Astrocyte of the cerebellum (primary cell): ENCODE results near the gene CELF4.

Experiments used
- DNase-seq: peaks from one replicate; pipeline ENCODE4 v3.0.0-alpha.2; 2011; ENCODE audit warnings: low read depth
- H3K4me3 ChIP-seq: 2 replicates; pipeline ENCODE4 v1.5.1; 2011; ENCODE audit warnings: mild to moderate bottlenecking, low read depth, low read length, moderate library complexity
- CTCF ChIP-seq: IDR thresholded peaks from 2 replicates; pipeline ENCODE4 v1.5.1; 2012; ENCODE audit warnings: low read length, low read depth, moderate library complexity, mild to moderate bottlenecking; ENCODE audit errors: missing control alignments
- in situ Hi-C: cut with HindIII; loops from 2 replicates; pipeline ENCODE4 v1.10.0; 2017; ENCODE audit warnings: low sequenced_read_pairs

CELF4 gene

GRCh38 chr18:37435996-37436395 is 129.6 kb downstream of the CELF4 start:
- no peak for DNase-seq
- no peak for TF ChIP-seq CTCF
- in situ Hi-C loops, result no loop called here
- no peak overlapping the region for H3K4me3 ChIP-seq

DNA sequence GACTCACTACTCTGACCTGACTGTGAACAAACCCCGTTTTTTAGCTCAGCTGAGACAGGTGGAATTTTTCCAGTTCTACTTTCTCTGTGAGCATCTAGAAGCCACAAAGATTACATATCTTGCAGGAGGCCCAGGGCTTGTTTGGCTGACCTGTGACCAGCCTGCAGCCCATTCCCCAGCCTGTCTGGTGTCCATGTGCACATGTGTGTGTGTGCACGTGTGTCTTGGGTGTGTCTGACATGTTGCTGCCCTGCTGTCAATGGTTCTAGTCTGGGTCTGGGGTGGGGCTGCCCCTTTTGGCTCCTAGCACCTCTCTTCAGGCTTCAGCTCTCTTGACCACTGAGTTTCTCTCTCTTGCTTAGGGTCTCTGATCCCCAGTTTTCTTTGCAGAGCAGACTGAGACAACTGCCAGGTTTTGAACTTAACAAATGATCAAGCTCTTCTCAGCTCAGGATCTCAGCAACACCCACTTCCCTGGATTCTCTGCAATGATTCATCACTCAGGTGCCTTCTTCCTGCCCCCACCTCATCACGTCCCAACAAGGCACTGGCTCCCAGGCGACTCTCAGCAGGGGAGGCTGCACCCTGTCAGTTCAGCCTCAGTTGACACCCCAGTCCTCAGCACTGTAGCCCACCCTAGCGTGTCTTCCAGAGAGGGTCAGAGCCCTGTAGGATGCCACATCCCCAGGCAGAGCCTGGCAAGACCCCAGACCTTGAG is 130.3 kb downstream of the CELF4 start:
- no peak for DNase-seq
- in situ Hi-C loops, result no loop called here
- no peak for TF ChIP-seq CTCF
- H3K4me3 ChIP-seq, result no peak overlapping the region

GRCh38 chr18:37434161-37434860 is 131.3 kb downstream of the CELF4 start:
- no peak overlapping the region for H3K4me3 ChIP-seq
- in situ Hi-C loops, result no loop called here
- no peak for DNase-seq
- TF ChIP-seq CTCF, result no peak

GRCh38 chr18:37432436-37433195 is 133.0 kb downstream of the CELF4 start:
- H3K4me3 ChIP-seq, result no peak overlapping the region
- in situ Hi-C loops, result no loop called here
- TF ChIP-seq CTCF, result no peak
- no peak for DNase-seq

DNA sequence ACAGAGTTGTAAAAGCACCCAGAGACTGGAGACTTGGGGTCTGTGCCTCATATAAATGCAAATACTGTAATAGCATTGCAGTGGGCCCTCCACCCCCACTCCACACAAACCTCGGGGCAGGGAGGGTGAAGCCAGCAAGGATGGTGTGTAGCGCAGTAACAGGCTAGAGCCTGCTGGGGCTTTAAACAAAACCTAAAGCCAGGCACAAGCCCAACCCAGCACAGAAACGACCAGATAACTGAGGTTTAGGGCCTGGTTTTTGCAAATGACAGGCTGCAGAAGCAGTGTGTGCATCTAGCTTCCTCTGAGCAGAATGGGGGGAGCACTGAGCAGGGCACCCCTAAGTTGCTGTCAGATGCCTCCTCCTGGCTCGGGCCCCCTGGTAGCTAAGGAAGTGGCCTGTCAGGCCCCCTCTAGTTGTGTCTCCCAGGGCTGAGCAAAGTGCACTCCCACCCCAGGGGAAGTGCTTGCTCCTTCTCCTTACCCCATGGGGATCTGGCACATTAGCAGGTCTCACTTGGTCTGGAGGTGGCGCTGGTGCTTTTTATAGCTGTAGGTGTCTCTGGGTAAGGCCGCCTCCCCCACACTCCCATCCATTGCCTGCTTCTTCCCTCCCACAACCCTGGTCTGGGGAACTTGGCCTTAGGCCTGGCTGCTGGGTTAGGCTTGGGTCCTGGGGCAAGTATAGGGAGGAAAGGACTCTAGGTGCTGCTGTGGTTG is 135.1 kb downstream of the CELF4 start:
- no peak for DNase-seq
- in situ Hi-C loops, result no loop called here
- no peak overlapping the region for H3K4me3 ChIP-seq
- no peak for TF ChIP-seq CTCF

GRCh38 chr18:37429791-37430190 is 135.8 kb downstream of the CELF4 start:
- no peak overlapping the region for H3K4me3 ChIP-seq
- in situ Hi-C loops, result no loop called here
- DNase-seq, result no peak

More at GRCh38 chr18:37429791-37430190, 135.8 kb downstream of the CELF4 start:
- no peak for TF ChIP-seq CTCF
